GM23338 (cell line): ENCODE measurements around the gene URAD. TPM values are rescaled to one million over a fixed set of nuclear protein-coding genes. Genes with fewer than 3 reads are reported as not detected.
A peak's percentile ranks its signal among the peaks of the same experiment; 100 is the strongest.

Source experiments
- ATAC-seq: fragments of 200-7000 bp; cut with Tn5 transposase; 3 replicates; pipeline ENCODE4 v1.9.1; 2020
- DNase-seq: peaks from one replicate; pipeline ENCODE4 v3.0.0-alpha.2; 2015; ENCODE audit warnings: low spot score
- H2AFZ ChIP-seq: fragments of 200-600 bp; sonication (generic); 2 replicates; pipeline ENCODE4 v1.8.0; 2016; ENCODE audit warnings: antibody characterized with exemption, mild to moderate bottlenecking, moderate library complexity
- H3F3A ChIP-seq: fragments of 200-600 bp; sonication (generic); replicated peaks from 2 replicates; pipeline ENCODE4 v1.8.0; 2017; ENCODE audit warnings: antibody characterized with exemption, mixed run types, low read depth
- H3K27ac ChIP-seq: fragments of 200-600 bp; sonication (generic); 2 replicates; pipeline ENCODE4 v1.6.1; 2016; ENCODE audit warnings: low read depth
- H3K27me3 ChIP-seq: fragments of 200-600 bp; sonication (generic); 2 replicates; pipeline ENCODE4 v1.8.0; 2016; ENCODE audit warnings: mild to moderate bottlenecking, mixed run types, moderate library complexity; ENCODE audit not compliant: insufficient read depth
- H3K36me3 ChIP-seq: fragments of 200-600 bp; sonication (generic); 2 replicates; pipeline ENCODE4 v1.8.0; 2016; ENCODE audit warnings: mild to moderate bottlenecking; ENCODE audit not compliant: insufficient read depth
- H3K4me1 ChIP-seq: fragments of 200-600 bp; sonication (generic); 2 replicates; pipeline ENCODE4 v1.8.0; 2016; ENCODE audit warnings: mild to moderate bottlenecking, moderate library complexity; ENCODE audit not compliant: insufficient read depth
- H3K4me2 ChIP-seq: fragments of 200-600 bp; sonication (generic); 2 replicates; pipeline ENCODE4 v1.7.1; 2017; ENCODE audit warnings: mixed run types
- H3K4me3 ChIP-seq: fragments of 200-600 bp; sonication (generic); 2 replicates; pipeline ENCODE4 v1.6.1; 2016; ENCODE audit warnings: mixed run types
- H3K79me2 ChIP-seq: fragments of 200-600 bp; sonication (generic); replicated peaks from 2 replicates; pipeline ENCODE4 v1.8.0; 2017; ENCODE audit warnings: mild to moderate bottlenecking; ENCODE audit not compliant: insufficient read depth
- H3K9me2 ChIP-seq: fragments of 200-600 bp; sonication (generic); 2 replicates; pipeline ENCODE4 v1.8.0; 2017; ENCODE audit not compliant: insufficient read depth
- H4K20me1 ChIP-seq: fragments of 200-600 bp; sonication (generic); replicated peaks from 2 replicates; pipeline ENCODE4 v1.8.0; 2017; ENCODE audit warnings: mild to moderate bottlenecking; ENCODE audit not compliant: insufficient read depth
- H3K27ac Mint-ChIP-seq: 2 replicates; pipeline ENCODE4 v1.8.0; 2020; ENCODE audit warnings: inconsistent platforms, mild to moderate bottlenecking, moderate library complexity, mixed read lengths
- H3K27me3 Mint-ChIP-seq: 3 replicates; pipeline ENCODE4 v1.8.0; 2022; ENCODE audit warnings: low read depth, mild to moderate bottlenecking, moderate library complexity, mixed read lengths, inconsistent platforms; ENCODE audit not compliant: insufficient read depth, poor library complexity
- H3K36me3 Mint-ChIP-seq: 3 replicates; pipeline ENCODE4 v1.8.0; 2021; ENCODE audit warnings: low read depth, mild to moderate bottlenecking, inconsistent platforms, moderate library complexity, mixed read lengths
- H3K4me1 Mint-ChIP-seq: 3 replicates; pipeline ENCODE4 v1.8.0; 2020; ENCODE audit warnings: mild to moderate bottlenecking, inconsistent platforms, mixed read lengths
- H3K4me3 Mint-ChIP-seq: 3 replicates; pipeline ENCODE4 v1.8.0; 2021; ENCODE audit warnings: moderate library complexity, mild to moderate bottlenecking, inconsistent platforms, mixed read lengths
- H3K9me3 Mint-ChIP-seq: 3 replicates; pipeline ENCODE4 v1.8.0; 2020; ENCODE audit warnings: moderate library complexity, mild to moderate bottlenecking, inconsistent platforms, mixed read lengths
- CREB1 ChIP-seq: fragments of 250-450 bp; sonication (Bioruptor Pico); IDR thresholded peaks from 2 replicates; pipeline ENCODE4 v1.5.0; 2020; ENCODE audit warnings: low read depth, mild to moderate bottlenecking, moderate library complexity
- EZH2 ChIP-seq: fragments of 200-600 bp; sonication (generic); IDR thresholded peaks from one replicate; pipeline ENCODE4 v1.8.0; 2017; ENCODE audit warnings: antibody characterized with exemption, mild to moderate bottlenecking, low read depth; ENCODE audit not compliant: unreplicated experiment
- EZH2phosphoT487 ChIP-seq: fragments of 200-600 bp; sonication (generic); IDR thresholded peaks from one replicate; pipeline ENCODE4 v1.8.1; 2018; ENCODE audit warnings: antibody characterized with exemption; ENCODE audit not compliant: unreplicated experiment
- JUNB ChIP-seq: IDR thresholded peaks from one replicate; pipeline ENCODE4 v1.6.1; 2016; ENCODE audit warnings: antibody characterized with exemption; ENCODE audit not compliant: unreplicated experiment
- NANOG ChIP-seq: IDR thresholded peaks from 2 replicates; pipeline ENCODE4 v1.6.1; 2016; ENCODE audit warnings: antibody characterized with exemption, borderline replicate concordance
- POLR2AphosphoS5 ChIP-seq: IDR thresholded peaks from 2 replicates; pipeline ENCODE4 v1.6.1; 2016; ENCODE audit warnings: antibody characterized with exemption, low read depth
- STAT1 ChIP-seq: IDR thresholded peaks from one replicate; pipeline ENCODE4 v1.6.1; 2016; ENCODE audit warnings: antibody characterized with exemption; ENCODE audit not compliant: unreplicated experiment
- ZNF114 ChIP-seq: fragments of 250-450 bp; sonication (Bioruptor Pico); IDR thresholded peaks from 2 replicates; pipeline ENCODE4 v1.5.0; 2020; ENCODE audit warnings: mild to moderate bottlenecking, moderate library complexity
- ZNF331 ChIP-seq: fragments of 250-450 bp; sonication (Bioruptor Pico); IDR thresholded peaks from 2 replicates; pipeline ENCODE4 v1.5.0; 2020; ENCODE audit warnings: low read depth, mild to moderate bottlenecking, moderate library complexity
- polyA plus RNA-seq: library from polyadenylated mRNA; unstranded; fragments of >200 nt; fragmentation: Nextera tagmentation; extraction: Ambion mirVana; gene quantifications from 2 replicates; pipeline ENCODE4 v1.2.1, GENCODE V29; 2016
- total RNA-seq: library from RNA; depleted of rRNA; stranded (reverse); fragments of >200 nt; shearing (Covaris generic); gene quantifications from 2 replicates; pipeline ENCODE4 v1.2.3, GENCODE V29; 2014
- TF ChIP-seq, protein P1 (sequence below), 2 experiments: fragments of 200-600 bp in 1 of 2; sonication (generic) in 1 of 2; conservative IDR thresholded peaks; 2 replicates each; pipeline versions ENCODE4 v1.5.1 to v1.6.1; 2016 to 2017; ENCODE audit warnings: antibody characterized with exemption in 2 of 2, low read depth in 2 of 2, mild to moderate bottlenecking in 2 of 2, moderate library complexity in 1 of 2
- TF ChIP-seq, protein P2 (sequence below): IDR thresholded peaks from one replicate; pipeline ENCODE4 v1.6.1; 2018; ENCODE audit warnings: antibody characterized with exemption; ENCODE audit not compliant: unreplicated experiment
- TF ChIP-seq, protein P3 (sequence below): fragments of 250-450 bp; sonication (Bioruptor Pico); IDR thresholded peaks from 2 replicates; pipeline ENCODE4 v1.5.0; 2020; ENCODE audit warnings: mild to moderate bottlenecking, moderate library complexity
- TF ChIP-seq, protein P4 (sequence below): IDR thresholded peaks from 2 replicates; pipeline ENCODE4 v1.6.1; 2016; ENCODE audit warnings: antibody characterized with exemption

URAD gene
- total and polyA plus RNA-seq, 2 experiments from 2014 or later = not detected

DNA sequence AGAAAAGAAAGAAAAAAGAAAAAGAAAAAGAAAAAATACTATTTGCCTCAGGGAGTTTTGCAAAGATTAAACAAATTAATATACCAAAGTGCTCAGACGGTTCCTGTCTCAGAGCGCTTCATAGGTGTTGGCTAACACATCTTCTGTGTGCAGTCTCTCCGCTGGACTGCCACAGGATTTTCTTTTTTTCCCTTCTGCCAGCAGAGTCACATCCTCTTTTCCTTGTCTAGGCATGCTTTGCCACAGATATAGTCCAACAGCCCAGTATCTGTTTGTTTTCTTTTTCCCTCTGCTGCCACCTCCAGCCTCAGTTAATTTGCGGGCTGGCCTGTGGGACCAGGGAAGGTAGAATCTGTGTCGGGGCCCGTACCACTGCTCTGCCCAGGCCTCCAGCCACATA, 3.4 kb upstream of the URAD start:
- Histone ChIP-seq H3K27me3 (no peaks in the 10 kb centered on the region), H3K79me2 (no peaks in the 10 kb centered on the region), H3K9me2 (no peaks in the 10 kb centered on the region), H4K20me1 (no peaks in the 10 kb centered on the region), H3K4me1 (no peaks in the 10 kb centered on the region), H3K4me2 (no peak overlapping the region), H3K36me3 (no peaks in the 10 kb centered on the region), H3K4me3 (no peak overlapping the region), H3K27ac (no peak overlapping the region), H2AFZ (peak overlapping the region; percentile 52; the same call in 1 of the 2 replicates), H3F3A (no peaks in the 10 kb centered on the region)
- Mint-ChIP-seq H3K36me3 (no peaks in the 10 kb centered on the region), H3K4me3 (no peak overlapping the region), H3K4me1 (no peaks in the 10 kb centered on the region), H3K27me3 (peaks cover 12% of the 10 kb centered on the region), H3K9me3 (no peaks in the 10 kb centered on the region), H3K27ac (no peak overlapping the region)
- TF ChIP-seq EZH2phosphoT487 = no peak
- no peak for TF ChIP-seq JUNB
- no peak for TF ChIP-seq CREB1 (CRISPR knock-in tag)
- TF ChIP-seq ZNF114 (CRISPR knock-in tag) = no peak
- no peak for TF ChIP-seq ZNF331
- TF ChIP-seq, protein P1, sequence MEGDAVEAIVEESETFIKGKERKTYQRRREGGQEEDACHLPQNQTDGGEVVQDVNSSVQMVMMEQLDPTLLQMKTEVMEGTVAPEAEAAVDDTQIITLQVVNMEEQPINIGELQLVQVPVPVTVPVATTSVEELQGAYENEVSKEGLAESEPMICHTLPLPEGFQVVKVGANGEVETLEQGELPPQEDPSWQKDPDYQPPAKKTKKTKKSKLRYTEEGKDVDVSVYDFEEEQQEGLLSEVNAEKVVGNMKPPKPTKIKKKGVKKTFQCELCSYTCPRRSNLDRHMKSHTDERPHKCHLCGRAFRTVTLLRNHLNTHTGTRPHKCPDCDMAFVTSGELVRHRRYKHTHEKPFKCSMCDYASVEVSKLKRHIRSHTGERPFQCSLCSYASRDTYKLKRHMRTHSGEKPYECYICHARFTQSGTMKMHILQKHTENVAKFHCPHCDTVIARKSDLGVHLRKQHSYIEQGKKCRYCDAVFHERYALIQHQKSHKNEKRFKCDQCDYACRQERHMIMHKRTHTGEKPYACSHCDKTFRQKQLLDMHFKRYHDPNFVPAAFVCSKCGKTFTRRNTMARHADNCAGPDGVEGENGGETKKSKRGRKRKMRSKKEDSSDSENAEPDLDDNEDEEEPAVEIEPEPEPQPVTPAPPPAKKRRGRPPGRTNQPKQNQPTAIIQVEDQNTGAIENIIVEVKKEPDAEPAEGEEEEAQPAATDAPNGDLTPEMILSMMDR (conservative IDR thresholded peaks at IDR 0.05; ENCODE audit: low read depth in 2 of 2) = no peak
- TF ChIP-seq EZH2 = no peak
- TF ChIP-seq, protein P2, sequence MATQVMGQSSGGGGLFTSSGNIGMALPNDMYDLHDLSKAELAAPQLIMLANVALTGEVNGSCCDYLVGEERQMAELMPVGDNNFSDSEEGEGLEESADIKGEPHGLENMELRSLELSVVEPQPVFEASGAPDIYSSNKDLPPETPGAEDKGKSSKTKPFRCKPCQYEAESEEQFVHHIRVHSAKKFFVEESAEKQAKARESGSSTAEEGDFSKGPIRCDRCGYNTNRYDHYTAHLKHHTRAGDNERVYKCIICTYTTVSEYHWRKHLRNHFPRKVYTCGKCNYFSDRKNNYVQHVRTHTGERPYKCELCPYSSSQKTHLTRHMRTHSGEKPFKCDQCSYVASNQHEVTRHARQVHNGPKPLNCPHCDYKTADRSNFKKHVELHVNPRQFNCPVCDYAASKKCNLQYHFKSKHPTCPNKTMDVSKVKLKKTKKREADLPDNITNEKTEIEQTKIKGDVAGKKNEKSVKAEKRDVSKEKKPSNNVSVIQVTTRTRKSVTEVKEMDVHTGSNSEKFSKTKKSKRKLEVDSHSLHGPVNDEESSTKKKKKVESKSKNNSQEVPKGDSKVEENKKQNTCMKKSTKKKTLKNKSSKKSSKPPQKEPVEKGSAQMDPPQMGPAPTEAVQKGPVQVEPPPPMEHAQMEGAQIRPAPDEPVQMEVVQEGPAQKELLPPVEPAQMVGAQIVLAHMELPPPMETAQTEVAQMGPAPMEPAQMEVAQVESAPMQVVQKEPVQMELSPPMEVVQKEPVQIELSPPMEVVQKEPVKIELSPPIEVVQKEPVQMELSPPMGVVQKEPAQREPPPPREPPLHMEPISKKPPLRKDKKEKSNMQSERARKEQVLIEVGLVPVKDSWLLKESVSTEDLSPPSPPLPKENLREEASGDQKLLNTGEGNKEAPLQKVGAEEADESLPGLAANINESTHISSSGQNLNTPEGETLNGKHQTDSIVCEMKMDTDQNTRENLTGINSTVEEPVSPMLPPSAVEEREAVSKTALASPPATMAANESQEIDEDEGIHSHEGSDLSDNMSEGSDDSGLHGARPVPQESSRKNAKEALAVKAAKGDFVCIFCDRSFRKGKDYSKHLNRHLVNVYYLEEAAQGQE = no peak
- no peak for TF ChIP-seq STAT1
- TF ChIP-seq NANOG = no peak
- TF ChIP-seq, protein P3, sequence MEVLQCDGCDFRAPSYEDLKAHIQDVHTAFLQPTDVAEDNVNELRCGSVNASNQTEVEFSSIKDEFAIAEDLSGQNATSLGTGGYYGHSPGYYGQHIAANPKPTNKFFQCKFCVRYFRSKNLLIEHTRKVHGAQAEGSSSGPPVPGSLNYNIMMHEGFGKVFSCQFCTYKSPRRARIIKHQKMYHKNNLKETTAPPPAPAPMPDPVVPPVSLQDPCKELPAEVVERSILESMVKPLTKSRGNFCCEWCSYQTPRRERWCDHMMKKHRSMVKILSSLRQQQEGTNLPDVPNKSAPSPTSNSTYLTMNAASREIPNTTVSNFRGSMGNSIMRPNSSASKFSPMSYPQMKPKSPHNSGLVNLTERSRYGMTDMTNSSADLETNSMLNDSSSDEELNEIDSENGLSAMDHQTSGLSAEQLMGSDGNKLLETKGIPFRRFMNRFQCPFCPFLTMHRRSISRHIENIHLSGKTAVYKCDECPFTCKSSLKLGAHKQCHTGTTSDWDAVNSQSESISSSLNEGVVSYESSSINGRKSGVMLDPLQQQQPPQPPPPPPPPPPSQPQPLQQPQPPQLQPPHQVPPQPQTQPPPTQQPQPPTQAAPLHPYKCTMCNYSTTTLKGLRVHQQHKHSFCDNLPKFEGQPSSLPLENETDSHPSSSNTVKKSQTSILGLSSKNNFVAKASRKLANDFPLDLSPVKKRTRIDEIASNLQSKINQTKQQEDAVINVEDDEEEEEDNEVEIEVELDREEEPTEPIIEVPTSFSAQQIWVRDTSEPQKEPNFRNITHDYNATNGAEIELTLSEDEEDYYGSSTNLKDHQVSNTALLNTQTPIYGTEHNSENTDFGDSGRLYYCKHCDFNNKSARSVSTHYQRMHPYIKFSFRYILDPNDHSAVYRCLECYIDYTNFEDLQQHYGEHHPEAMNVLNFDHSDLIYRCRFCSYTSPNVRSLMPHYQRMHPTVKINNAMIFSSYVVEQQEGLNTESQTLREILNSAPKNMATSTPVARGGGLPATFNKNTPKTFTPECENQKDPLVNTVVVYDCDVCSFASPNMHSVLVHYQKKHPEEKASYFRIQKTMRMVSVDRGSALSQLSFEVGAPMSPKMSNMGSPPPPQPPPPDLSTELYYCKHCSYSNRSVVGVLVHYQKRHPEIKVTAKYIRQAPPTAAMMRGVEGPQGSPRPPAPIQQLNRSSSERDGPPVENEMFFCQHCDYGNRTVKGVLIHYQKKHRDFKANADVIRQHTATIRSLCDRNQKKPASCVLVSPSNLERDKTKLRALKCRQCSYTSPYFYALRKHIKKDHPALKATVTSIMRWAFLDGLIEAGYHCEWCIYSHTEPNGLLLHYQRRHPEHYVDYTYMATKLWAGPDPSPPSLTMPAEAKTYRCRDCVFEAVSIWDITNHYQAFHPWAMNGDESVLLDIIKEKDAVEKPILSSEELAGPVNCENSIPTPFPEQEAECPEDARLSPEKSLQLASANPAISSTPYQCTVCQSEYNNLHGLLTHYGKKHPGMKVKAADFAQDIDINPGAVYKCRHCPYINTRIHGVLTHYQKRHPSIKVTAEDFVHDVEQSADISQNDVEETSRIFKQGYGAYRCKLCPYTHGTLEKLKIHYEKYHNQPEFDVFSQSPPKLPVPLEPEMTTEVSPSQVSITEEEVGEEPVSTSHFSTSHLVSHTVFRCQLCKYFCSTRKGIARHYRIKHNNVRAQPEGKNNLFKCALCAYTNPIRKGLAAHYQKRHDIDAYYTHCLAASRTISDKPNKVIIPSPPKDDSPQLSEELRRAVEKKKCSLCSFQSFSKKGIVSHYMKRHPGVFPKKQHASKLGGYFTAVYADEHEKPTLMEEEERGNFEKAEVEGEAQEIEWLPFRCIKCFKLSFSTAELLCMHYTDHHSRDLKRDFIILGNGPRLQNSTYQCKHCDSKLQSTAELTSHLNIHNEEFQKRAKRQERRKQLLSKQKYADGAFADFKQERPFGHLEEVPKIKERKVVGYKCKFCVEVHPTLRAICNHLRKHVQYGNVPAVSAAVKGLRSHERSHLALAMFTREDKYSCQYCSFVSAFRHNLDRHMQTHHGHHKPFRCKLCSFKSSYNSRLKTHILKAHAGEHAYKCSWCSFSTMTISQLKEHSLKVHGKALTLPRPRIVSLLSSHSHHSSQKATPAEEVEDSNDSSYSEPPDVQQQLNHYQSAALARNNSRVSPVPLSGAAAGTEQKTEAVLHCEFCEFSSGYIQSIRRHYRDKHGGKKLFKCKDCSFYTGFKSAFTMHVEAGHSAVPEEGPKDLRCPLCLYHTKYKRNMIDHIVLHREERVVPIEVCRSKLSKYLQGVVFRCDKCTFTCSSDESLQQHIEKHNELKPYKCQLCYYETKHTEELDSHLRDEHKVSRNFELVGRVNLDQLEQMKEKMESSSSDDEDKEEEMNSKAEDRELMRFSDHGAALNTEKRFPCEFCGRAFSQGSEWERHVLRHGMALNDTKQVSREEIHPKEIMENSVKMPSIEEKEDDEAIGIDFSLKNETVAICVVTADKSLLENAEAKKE = no peak
- TF ChIP-seq, protein P4, sequence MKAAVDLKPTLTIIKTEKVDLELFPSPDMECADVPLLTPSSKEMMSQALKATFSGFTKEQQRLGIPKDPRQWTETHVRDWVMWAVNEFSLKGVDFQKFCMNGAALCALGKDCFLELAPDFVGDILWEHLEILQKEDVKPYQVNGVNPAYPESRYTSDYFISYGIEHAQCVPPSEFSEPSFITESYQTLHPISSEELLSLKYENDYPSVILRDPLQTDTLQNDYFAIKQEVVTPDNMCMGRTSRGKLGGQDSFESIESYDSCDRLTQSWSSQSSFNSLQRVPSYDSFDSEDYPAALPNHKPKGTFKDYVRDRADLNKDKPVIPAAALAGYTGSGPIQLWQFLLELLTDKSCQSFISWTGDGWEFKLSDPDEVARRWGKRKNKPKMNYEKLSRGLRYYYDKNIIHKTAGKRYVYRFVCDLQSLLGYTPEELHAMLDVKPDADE = no peak
- TF ChIP-seq POLR2AphosphoS5 = no peak
- no peak for DNase-seq
- no peak for ATAC-seq
